ENCODE data around the gene SPI1.

DNA sequence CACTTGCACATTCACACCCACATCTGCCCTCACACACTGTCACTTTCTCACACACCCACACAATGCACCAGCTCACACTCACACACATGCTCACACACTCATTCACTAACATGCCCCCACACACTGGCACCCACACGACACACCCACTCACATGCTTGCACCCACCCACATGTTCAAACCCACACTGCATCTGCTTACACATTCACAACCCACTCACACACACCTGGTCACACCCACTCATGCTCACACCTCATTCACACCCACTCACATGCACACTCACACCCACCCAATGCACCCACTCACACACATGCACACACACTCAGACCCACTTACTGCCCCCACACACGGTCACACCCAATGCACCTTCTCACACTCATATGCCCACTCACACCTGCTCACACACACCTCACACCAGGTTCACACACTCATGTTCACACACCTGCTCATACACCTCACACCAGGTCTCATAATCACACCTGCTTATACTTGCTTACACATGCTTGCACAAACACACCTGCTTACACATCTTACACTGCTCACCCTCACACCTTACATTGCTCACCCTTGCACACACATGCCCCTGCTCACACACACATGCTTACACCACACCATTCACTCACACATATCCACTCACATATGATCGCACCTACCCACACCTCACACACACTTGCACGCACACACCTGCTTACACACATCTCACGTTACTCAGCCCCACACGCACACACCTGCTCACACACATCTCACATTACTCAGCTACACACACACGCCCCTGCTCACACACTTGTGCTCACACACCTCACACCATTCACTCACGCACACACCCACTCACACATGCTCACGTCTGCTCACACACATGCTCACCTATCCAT is 22.0 kb downstream of the SPI1 start:
- TF ChIP-seq, protein P1, sequence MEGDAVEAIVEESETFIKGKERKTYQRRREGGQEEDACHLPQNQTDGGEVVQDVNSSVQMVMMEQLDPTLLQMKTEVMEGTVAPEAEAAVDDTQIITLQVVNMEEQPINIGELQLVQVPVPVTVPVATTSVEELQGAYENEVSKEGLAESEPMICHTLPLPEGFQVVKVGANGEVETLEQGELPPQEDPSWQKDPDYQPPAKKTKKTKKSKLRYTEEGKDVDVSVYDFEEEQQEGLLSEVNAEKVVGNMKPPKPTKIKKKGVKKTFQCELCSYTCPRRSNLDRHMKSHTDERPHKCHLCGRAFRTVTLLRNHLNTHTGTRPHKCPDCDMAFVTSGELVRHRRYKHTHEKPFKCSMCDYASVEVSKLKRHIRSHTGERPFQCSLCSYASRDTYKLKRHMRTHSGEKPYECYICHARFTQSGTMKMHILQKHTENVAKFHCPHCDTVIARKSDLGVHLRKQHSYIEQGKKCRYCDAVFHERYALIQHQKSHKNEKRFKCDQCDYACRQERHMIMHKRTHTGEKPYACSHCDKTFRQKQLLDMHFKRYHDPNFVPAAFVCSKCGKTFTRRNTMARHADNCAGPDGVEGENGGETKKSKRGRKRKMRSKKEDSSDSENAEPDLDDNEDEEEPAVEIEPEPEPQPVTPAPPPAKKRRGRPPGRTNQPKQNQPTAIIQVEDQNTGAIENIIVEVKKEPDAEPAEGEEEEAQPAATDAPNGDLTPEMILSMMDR (IDR thresholded peaks at IDR 0.05) = no peak
- no peak for TF ChIP-seq EZH2 (IDR thresholded peaks at IDR 0.05)

Data from neural progenitor cell (in vitro differentiated cells).